Natural killer cell (primary cell): ENCODE data around the gene TSPO2. TPM values are rescaled to one million over a fixed set of nuclear protein-coding genes. Genes with fewer than 3 reads are reported as not detected.

Experiments used
- ATAC-seq, 3 donors: fragments of 150-1000 bp in 2 of 3; fragments of 200-7000 bp in 1 of 3; cut with Tn5 transposase; 1 replicate in 1 of 3; 2 replicates in 2 of 3; pipeline ENCODE4 v1.10.0; 2021; ENCODE audit warnings: mild to moderate bottlenecking in 2 of 3, moderate library complexity in 2 of 3
- DNase-seq, 2 donors: peaks; one replicate each; pipeline versions ENCODE4 v3.0.0 to v3.0.0-alpha.2; 2013 to 2021; ENCODE audit warnings: mixed read lengths in 1 of 2
- H3K27ac ChIP-seq: one replicate; pipeline ENCODE4 v1.5.1; 2013; ENCODE audit warnings: mild to moderate bottlenecking, low read length
- H3K27me3 ChIP-seq: one replicate; pipeline ENCODE4 v1.6.1; 2013; ENCODE audit warnings: low read length; ENCODE audit not compliant: control insufficient read depth, insufficient read depth
- H3K36me3 ChIP-seq: one replicate; pipeline ENCODE4 v1.6.1; 2013; ENCODE audit warnings: low read length; ENCODE audit not compliant: control insufficient read depth, insufficient read depth
- H3K4me1 ChIP-seq: one replicate; pipeline ENCODE4 v1.6.1; 2013; ENCODE audit warnings: low read length; ENCODE audit not compliant: control insufficient read depth, insufficient read depth
- H3K4me3 ChIP-seq: one replicate; pipeline ENCODE4 v1.5.1; 2013; ENCODE audit warnings: low read length
- H3K9me3 ChIP-seq: one replicate; pipeline ENCODE4 v1.6.1; 2013; ENCODE audit warnings: low read length; ENCODE audit not compliant: control insufficient read depth, insufficient read depth
- H3K27ac Mint-ChIP-seq, 2 donors: one replicate each; pipeline ENCODE4 v1.8.0; 2022; ENCODE audit warnings: mild to moderate bottlenecking in 2 of 2, mixed read lengths in 2 of 2, moderate library complexity in 1 of 2
- H3K27me3 Mint-ChIP-seq, 2 donors: one replicate each; pipeline ENCODE4 v1.8.0; 2022; ENCODE audit warnings: low read depth in 2 of 2, mixed read lengths in 2 of 2
- H3K36me3 Mint-ChIP-seq: one replicate; pipeline ENCODE4 v1.8.0; 2022; ENCODE audit warnings: mixed read lengths
- H3K4me1 Mint-ChIP-seq, 2 donors: one replicate each; pipeline ENCODE4 v1.8.0; 2022; ENCODE audit warnings: mixed read lengths in 2 of 2
- H3K4me3 Mint-ChIP-seq: one replicate; pipeline ENCODE4 v1.8.0; 2022; ENCODE audit warnings: mild to moderate bottlenecking, moderate library complexity, mixed read lengths
- H3K9me3 Mint-ChIP-seq, 2 donors: one replicate each; pipeline ENCODE4 v1.8.0; 2022; ENCODE audit warnings: mixed read lengths in 2 of 2
- CTCF ChIP-seq: fragments of 200-600 bp; IDR thresholded peaks from one replicate; pipeline ENCODE4 v1.8.0; 2022; ENCODE audit warnings: antibody characterized with exemption
- WGBS: methylation state at CpG from one replicate; pipeline ENCODE4 v1.1.7; 2013; ENCODE audit warnings: missing lambda C conversion rate; ENCODE audit not compliant: insufficient coverage; 5-methylcytosine and 5-hydroxymethylcytosine counted together
- intact Hi-C: fragments of 100-400 bp; cut with micrococcal nuclease; formaldehyde crosslinking; loops from one replicate; pipeline ENCODE4 v1.14.2; 2022
- total RNA-seq, 4 donors: library from RNA; stranded (reverse); fragments of 120-200 nt in 1 of 4; gene quantifications; one replicate each; pipeline versions ENCODE4 v1.2.3 to v1.2.4, GENCODE V29; 2013 to 2022

Gene TSPO2
- total RNA-seq, 3 donors from 2014 or later (not counting 1 experiment from before 2014, with no cell fraction given) = not detected

GRCh38 chr6:41083072-41083471 is 40.8 kb downstream of the TSPO2 start:
- TF ChIP-seq CTCF = no peak
- Histone ChIP-seq H3K4me3 (no peak overlapping the region), H3K4me1 (peaks cover 11% of the 10 kb centered on the region), H3K36me3 (peaks cover 54% of the 10 kb centered on the region), H3K27ac (no peak overlapping the region), H3K27me3 (no peaks in the 10 kb centered on the region), H3K9me3 (no peaks in the 10 kb centered on the region)
- intact Hi-C loops = no loop called here
- Mint-ChIP-seq H3K27ac (peak overlapping the region in 1 of 2 donors; percentile 29), H3K27me3 (no peaks in the 10 kb centered on the region), H3K4me3 (no peak overlapping the region), H3K4me1 (peaks cover 28 to 45% of the 10 kb centered on the region in 2 donors), H3K36me3 (peaks cover 26% of the 10 kb centered on the region), H3K9me3 (no peaks in the 10 kb centered on the region)
- no peak for DNase-seq
- ATAC-seq = no peak

GRCh38 chr6:41085182-41085581 is 42.9 kb downstream of the TSPO2 start:
- H3K4me1 ChIP-seq = peaks cover 7% of the 10 kb centered on the region
- H3K4me3 ChIP-seq = no peak overlapping the region
- peaks cover 55% of the 10 kb centered on the region for H3K36me3 ChIP-seq
- intact Hi-C loops = no loop called here
- DNase-seq = no peak
- Mint-ChIP-seq H3K4me3 (no peak overlapping the region), H3K27ac (no peak overlapping the region), H3K9me3 (no peaks in the 10 kb centered on the region), H3K36me3 (peaks cover 26% of the 10 kb centered on the region), H3K4me1 (peaks cover 26 to 33% of the 10 kb centered on the region in 2 donors), H3K27me3 (no peaks in the 10 kb centered on the region)
- H3K27ac ChIP-seq = no peak overlapping the region
- ATAC-seq = no peak
- no peaks in the 10 kb centered on the region for H3K9me3 ChIP-seq
- TF ChIP-seq CTCF = no peak
- H3K27me3 ChIP-seq = no peaks in the 10 kb centered on the region

GRCh38 chr6:41088451-41088850 is 46.2 kb downstream of the TSPO2 start:
- Histone ChIP-seq H3K27ac (no peak overlapping the region), H3K27me3 (no peaks in the 10 kb centered on the region), H3K36me3 (peaks cover 79% of the 10 kb centered on the region), H3K9me3 (no peaks in the 10 kb centered on the region), H3K4me3 (no peak overlapping the region), H3K4me1 (no peaks in the 10 kb centered on the region)
- Mint-ChIP-seq H3K4me1 (peaks cover 3 to 6% of the 10 kb centered on the region in 2 donors), H3K36me3 (peaks cover 34% of the 10 kb centered on the region), H3K4me3 (no peak overlapping the region), H3K27me3 (no peaks in the 10 kb centered on the region), H3K9me3 (no peaks in the 10 kb centered on the region), H3K27ac (no peak overlapping the region)
- intact Hi-C loops = no loop called here
- TF ChIP-seq CTCF = no peak
- no peak for ATAC-seq
- DNase-seq = no peak
- WGBS = 100% methylated on average over 2 of the region's 4 CpGs
